ENCODE data around the gene OR9Q1. TPM values are rescaled to one million over a fixed set of nuclear protein-coding genes. Genes with fewer than 3 reads are reported as not detected.

OR9Q1 gene
- total and polyA plus RNA-seq, 2 of the 13 experiments (the other 11 are each of a cell fraction or from before 2014, with no cell fraction given): not detected

- TF ChIP-seq NRL (CRISPR knock-in tag; IDR thresholded peaks at IDR 0.05; ENCODE audit: borderline replicate concordance) (no peak), FOXA3 (CRISPR knock-in tag; IDR thresholded peaks at IDR 0.05) (no peak)
These were observed 965 bp downstream of the OR9Q1 start (continued) for GRCh38 chr11:58024601-58025091.

- WGBS (ENCODE audit: low lambda C conversion rate): 57% methylated on average over 4 of the region's 4 CpGs
- in situ Hi-C loops (cut with HindIII; ENCODE audit: extremely low pct_ligation_motif_present, low pct_unique_long_range_greater_than_20kb) (no loop called here), intact Hi-C loops (cut with micrococcal nuclease; ENCODE audit: unreplicated experiment) (no loop called here)
- no peaks in the 10 kb centered on the region for H4K20me1 ChIP-seq (ENCODE audit: insufficient read depth, low read length)
- peaks cover 57% of the 10 kb centered on the region for H3K4me1 ChIP-seq (ENCODE audit: insufficient read depth, low read length)
- no peak overlapping the region for H3K27ac ChIP-seq (ENCODE audit: extremely low read length, insufficient read depth, low read length)
- no peaks in the 10 kb centered on the region for H3K79me2 ChIP-seq (ENCODE audit: insufficient read depth, low read length)
- TF ChIP-seq ZNF224 (CRISPR knock-in tag; IDR thresholded peaks at IDR 0.05) (no peak), ATF5 (CRISPR knock-in tag; IDR thresholded peaks at IDR 0.05; ENCODE audit: low read depth) (no peak), CBFB (CRISPR knock-in tag; IDR thresholded peaks at IDR 0.05) (no peak), ATF7 (IDR thresholded peaks at IDR 0.05) (no peak), ATF7 (CRISPR knock-in tag; IDR thresholded peaks at IDR 0.05) (no peak), ZHX1 (CRISPR knock-in tag; IDR thresholded peaks at IDR 0.05; ENCODE audit: low read depth) (no peak), ZNF850 (CRISPR knock-in tag; conservative IDR thresholded peaks at IDR 0.05) (no peak), MAFK (conservative IDR thresholded peaks at IDR 0.05 in 1 of 2, IDR thresholded peaks at IDR 0.05 in 1 of 2; ENCODE audit: low read length in 2 of 2) (no peak)
- TF ChIP-seq, protein P1, sequence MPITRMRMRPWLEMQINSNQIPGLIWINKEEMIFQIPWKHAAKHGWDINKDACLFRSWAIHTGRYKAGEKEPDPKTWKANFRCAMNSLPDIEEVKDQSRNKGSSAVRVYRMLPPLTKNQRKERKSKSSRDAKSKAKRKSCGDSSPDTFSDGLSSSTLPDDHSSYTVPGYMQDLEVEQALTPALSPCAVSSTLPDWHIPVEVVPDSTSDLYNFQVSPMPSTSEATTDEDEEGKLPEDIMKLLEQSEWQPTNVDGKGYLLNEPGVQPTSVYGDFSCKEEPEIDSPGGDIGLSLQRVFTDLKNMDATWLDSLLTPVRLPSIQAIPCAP (CRISPR knock-in tag; IDR thresholded peaks at IDR 0.05; ENCODE audit: low read depth): no peak
- H3K36me3 ChIP-seq (replicated peaks in 1 of 2; ENCODE audit: control insufficient read depth in 1 of 2, insufficient read depth in 2 of 2, low read length in 2 of 2): no peaks in the 10 kb centered on the region
- no TSS peak for BruUV-seq (replicated peaks)
- no peaks in the 10 kb centered on the region; the same call in 1 of the 2 replicates for H3K9me3 ChIP-seq (ENCODE audit: low read length)
- H3K9ac ChIP-seq (ENCODE audit: insufficient read depth, low read depth, low read length): no peak overlapping the region
- ChIA-PET CTCF (ENCODE audit: low intra/inter-chr PET ratio, low total read pairs) (no interaction called here), POLR2A (no interaction called here)
- H3K4me3 ChIP-seq (replicated peaks in 1 of 3; ENCODE audit: insufficient read depth in 1 of 3, low read depth in 2 of 3, low read length in 3 of 3): no peak overlapping the region
- FAIRE-seq: no peak
- H3K4me2 ChIP-seq (ENCODE audit: low read depth, low read length): no peak overlapping the region
- no peak for DNase-seq (ENCODE audit: low spot score)
- no peak overlapping the region for H2AFZ ChIP-seq (ENCODE audit: low read length)
- no peak for ATAC-seq
- peaks cover 0 to 2% of the 10 kb centered on the region in 2 experiments; a peak in 1 of 5 replicates for H3K27me3 ChIP-seq (ENCODE audit: control insufficient read depth in 1 of 2, insufficient read depth in 2 of 2, low read length in 2 of 2)
These were observed 3.7 kb downstream of the OR9Q1 start for GRCh38 chr11:58027341-58027740.
